AML-193 (cell line): ENCODE measurements around the gene AUH.
"Not testable (repeated sequence)": the region's sequence is repeated elsewhere in the genome, so short reads cannot be mapped to it uniquely, and the experiment has no call there.

Source experiments
- DNase-seq, 2 experiments: peaks; one replicate each; lab custom pipeline; 2025; lab: John Stamatoyannopoulos, UW

Gene AUH

DNA sequence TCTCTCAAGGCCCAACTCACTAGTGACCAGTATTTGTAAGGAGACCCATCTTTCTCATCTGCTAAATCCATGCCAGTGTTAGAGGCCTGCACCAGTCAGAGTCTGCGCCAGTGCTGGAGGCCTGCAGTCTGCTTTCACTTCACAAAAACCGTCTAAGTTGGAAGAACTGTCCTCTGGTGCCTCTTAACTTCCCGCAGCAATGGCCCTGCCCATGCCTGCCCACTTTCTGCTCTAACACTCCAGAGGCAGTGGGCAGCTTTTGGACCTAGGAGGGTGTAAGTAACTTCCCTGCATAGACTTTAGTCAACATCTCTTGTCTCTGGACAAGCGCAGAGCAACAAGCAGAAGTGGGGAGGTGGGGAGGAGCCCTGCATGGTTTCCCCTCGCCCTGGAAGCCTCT, 152.9 kb downstream of the AUH start:
- DNase-seq, result no peak

DNA sequence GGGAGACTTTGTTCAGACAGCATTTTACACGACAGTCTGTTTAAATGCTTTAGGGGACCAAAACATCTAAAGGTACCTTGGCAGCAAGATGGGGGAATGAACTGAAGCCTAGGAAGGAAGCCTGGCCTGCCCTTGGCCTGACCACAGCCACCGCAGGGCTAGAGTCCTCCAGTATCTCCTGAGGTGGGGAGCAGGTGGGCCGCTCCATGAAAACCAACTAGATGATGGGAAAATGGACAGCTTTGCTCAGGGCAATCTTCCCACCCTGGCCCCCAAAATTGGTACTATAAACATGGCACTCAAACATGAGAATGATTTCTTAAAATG, 153.3 kb downstream of the AUH start:
- DNase-seq, result no peak

DNA sequence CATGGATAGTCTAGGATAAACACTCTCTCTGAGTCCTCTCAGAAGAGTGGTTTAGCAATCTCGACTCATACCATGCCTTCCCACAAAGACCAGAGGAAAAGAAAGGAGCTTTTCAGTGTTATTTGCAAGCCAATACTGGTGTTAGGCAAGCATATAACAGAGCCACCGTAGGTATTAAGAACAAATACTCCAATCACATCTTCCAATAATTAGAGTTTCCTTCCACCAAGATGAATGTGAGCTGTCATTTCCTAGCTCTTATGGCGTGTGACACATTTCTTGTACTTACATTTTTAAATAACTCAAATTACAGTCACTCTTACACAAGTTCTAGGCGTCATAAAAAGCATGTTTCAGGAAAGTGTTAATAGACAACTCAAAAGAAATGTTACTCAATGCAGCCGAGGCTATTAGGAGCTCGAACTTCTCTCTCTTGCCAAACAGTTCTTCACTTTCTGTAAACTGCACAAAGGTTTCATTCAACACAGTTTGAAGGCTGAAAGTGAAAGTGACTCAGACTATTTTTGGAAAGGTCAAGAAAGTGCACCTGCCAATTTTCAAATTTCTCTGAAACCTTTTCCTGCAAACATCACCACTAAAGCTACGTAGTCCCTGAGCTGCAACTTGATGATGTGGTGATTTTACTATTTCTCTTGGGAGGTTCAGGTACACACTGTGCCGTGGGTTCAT, 153.8 kb downstream of the AUH start:
- DNase-seq, result peak; percentile 59 to 60

DNA sequence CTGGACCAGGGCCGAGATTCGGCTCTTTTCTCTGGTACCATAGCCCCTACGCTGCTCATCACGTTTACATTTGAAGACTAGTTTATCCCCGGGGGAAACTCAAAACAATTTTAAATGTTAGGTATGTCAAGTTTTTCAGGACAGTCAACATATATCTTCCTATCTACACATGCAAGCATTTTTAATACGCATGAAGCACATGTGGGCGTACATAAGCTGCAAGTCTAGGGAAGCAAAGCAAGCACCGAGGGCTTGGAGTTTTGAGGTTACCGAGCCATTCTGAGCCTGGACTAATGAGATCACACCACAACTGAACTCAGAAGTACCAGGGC, 154.4 kb downstream of the AUH start:
- DNase-seq, result no peak

DNA sequence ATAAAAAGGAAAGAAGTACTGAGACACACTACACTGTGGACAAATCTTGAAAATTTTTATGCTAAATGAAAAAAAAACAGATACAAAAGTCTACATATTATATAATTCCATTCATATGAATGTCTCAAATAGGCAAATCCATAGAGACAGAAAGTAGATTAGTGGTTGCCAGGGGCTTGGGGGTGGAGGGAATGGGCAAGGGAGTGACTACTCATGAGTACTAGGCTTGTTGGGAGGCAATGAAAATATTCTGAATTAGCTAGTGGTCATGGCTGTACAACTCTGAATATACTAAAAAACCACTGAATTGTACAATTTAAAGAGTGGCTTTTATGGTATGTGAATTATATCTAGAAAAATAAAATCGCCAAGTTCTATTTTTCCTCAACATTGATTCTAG, 154.9 kb downstream of the AUH start:
- no peak for DNase-seq

DNA sequence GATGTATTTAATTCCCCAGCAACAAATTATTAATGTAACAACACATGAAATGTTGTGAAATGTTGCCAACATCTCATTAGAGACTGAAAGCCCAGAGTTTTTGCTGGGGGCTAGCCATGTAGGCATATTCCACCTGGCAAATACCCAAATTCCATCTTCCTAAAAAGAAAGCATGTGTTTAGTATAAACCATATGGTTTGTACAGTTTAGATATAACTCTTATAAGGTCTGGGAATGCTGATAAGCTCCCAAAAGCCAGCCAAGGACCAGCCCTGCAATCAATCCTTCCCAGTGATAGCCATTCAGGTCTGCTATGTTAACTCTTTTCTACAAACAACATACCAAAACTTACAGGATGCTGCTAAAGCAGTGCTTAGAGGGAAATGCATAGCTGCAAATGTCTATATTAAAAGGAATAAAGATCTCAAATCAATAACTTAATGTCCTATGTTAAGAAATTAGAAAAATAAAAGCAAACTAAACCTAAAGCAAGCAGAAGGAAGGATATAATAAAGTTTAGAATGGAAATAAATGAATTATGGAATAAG, 158.9 kb downstream of the AUH start:
- DNase-seq, result no peak

DNA sequence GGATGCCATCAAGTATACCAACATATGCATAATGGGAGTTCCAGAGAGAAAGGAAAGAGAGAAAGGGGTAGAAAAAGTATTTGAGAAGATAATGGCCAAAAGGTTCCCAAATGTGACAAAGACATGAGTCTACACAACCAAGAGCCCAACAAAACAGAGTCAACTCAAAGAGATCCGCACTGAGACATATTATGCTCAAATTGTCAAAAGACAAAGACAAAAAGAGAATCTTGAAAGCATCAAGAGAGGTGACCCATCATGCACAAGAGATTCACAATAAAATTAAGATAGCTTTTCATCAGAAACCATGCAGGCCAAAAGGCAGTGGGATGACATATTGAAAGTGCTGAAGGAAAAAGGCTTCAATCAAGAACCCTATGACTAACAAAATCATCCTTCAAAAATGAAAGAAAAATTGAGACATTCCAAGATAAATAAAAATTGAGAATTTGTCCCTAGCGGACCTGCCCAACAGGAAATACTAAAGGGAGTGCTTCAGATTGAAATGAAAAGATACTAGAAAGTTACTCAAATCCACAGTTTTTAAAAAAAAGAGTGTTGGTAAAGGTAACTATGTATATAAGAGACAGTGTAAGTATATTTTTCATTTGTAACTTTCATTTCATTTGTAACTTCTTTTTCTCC, 160.9 kb downstream of the AUH start:
- no peak for DNase-seq

DNA sequence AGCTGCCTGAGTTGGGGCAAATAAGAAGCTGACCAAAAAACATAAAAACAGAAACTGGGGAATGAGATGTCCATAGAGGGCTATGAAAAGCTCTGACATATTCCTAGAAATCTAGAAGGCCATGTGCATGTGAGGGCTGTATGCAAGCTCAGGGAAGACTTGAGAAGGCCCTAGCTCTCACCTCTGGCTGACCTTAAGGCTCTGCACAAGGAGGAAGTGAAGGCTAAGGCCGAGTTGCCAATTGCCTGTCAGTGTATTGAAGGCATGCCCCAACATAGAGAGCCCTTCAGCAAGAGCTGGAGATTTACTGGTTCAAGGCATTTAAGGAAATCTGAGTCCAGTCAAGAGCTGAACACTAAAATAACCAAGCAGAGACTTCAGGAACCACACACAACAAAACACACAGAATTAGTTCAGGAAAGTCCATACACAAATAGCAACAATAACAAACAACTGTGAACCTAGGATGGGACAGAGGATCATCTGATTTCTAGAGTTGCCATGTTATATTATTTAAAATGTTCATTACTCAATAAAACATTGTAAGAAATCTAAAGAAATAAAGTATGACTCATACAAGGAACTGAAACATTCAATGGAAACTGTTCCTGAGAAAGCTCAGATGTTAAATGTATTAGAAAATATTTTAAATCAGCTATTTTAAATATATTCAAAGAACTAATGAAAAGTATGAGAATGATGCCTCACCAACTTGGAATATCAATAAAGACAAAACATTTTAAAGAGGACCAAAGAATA, 161.8 kb downstream of the AUH start:
- peak in 1 of 2 experiments; percentile 8 for DNase-seq

DNA sequence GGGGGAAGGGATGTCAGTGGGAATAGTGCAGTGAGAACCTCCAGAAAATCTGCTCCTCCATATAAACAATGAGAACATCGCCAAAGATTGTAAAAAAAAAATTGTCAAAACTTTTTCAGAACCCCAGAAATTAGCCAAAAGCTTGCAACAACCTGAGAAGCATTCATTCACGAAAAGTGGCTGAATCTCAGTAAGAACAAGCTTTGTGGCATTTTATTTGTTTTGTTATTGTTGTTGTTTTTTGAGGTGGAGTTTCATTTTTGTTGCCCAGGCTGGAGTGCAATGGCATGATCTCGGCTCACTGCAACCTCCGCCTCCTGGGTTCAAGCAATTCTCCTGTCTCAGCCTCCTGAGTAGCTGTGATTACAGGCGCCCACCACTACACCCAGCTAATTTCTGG, 162.8 kb downstream of the AUH start:
- DNase-seq, result not testable (repeated sequence)

DNA sequence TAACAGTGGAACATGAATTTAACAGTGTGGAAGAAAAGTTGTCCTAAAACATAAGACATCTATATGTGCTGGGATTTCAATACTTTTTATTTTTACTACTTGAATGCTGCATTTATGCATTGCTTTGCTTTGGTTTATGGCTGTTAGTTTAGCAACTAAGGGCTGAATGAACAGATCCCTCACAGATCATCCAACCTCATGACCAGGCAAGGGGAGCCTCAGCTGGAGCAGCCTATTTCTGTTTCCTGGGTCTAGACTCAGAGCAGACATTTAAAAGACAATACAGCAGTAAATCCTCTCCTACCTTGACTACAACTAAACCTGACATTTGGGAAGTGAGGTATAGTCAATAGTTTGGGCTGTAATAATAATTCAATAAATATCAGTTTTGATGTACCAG, 163.3 kb downstream of the AUH start:
- no peak for DNase-seq

DNA sequence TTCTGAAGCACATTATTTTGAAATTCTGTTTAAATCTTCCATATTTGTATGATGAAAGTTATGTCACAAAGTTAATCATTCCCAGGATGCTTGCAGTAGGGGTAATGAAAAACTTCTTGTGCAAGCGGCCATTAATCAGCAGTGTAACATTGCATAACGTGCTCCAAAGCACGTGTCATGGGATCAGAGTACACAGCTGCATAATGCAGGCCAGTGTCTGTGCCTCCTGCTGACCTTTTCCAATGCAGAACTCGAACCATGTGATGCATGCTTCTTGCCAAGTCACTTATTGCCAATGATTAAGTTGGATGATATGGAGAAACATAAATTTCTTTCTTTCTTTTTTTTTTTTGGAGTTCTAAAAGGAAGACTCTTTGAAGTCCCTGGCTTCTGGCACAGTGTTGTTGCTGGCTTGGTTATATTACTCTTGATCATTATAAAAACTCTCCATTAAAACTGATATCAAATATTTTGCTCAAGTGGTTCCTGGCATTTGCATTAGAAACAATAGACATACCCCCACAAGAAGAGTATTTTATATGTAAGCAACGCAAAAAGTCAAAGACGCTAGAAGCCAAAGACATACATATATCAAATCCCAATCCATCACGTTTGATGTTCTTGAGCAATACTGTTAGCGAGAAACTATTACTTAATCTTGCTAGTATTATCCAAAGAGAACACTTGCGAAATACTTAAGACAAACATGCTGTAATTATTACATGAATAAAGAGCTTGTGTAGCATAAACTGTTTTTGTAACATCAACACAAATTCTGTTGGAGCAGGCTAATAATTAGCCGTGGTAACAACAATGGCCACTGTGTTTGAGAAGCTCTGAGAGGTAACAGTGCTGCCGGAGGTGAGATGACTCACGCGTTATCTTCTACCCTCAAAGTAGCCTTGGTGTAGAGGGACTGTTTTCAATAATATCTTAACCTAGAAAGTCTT, 164.2 kb downstream of the AUH start:
- peak; percentile 86 to 90 for DNase-seq

DNA sequence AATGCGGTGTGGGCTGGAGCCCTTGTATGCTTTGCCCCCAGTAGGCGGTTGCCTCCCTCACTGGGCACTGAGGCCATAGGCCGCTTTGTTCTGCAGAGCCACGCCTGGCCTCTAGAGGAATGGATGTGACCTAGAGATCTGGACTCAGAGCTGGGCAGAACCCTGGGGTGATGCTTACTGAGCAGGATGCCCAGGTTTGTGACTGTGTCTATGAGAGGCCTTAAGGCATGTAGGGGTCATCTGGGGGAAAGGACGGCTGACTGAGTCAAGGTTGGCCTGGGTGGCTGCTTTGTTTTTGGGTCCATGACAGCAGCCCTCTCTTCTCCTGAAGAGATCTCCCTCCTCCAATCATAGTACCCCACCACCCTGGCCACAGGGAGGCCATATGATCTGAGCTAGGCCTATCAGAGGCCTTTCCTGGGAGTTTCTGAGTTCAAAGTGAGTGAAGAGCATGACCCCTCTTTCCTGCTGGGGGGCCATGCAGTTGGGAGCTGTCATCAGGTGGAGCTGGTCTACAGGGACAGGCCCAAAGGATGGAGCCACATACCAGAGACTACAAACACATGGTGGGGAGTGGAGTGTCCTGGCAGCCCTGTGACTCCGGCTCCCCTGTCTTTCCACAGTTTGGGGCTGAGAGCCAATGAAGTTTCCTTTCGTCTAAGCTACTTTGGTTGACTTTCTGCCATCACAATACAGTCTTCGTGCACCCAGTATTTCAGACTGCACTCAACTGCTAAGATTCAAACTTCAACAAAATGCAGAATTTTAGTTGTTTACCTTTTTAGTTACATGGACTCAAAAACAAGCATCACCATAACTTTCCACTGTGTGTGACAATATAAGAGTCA, 165.4 kb downstream of the AUH start:
- DNase-seq, result no peak

DNA sequence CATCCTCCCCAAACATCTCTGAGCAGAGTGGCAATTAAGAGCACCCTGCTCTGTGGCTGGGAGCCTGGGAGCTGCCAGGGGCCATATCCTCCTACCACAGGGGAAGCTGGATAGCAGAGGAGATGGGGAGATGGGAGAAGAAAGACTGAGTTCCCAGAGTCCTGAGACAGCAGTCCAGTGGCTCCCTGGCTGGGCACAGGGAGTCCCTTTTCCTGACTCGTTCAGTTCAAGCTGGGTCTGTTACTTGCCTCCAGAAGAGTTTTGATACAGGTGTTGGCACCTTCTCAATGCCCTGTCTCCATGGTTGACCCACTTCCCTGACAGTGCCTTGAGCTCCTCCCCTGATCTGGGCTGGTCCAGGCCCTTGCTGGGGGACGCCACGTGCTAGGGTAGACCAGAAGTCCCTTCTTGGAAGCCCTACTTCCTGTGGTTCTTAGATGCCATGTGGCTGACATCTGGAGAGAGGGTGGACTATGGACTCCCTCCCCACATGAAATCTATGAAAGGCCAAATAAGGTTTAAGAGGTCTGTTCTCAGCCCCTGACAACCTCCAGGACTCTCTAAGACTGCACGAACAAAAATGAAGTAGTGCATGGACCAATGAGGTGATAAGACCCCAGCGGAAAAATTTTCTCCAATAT, 166.2 kb downstream of the AUH start:
- DNase-seq, result no peak

DNA sequence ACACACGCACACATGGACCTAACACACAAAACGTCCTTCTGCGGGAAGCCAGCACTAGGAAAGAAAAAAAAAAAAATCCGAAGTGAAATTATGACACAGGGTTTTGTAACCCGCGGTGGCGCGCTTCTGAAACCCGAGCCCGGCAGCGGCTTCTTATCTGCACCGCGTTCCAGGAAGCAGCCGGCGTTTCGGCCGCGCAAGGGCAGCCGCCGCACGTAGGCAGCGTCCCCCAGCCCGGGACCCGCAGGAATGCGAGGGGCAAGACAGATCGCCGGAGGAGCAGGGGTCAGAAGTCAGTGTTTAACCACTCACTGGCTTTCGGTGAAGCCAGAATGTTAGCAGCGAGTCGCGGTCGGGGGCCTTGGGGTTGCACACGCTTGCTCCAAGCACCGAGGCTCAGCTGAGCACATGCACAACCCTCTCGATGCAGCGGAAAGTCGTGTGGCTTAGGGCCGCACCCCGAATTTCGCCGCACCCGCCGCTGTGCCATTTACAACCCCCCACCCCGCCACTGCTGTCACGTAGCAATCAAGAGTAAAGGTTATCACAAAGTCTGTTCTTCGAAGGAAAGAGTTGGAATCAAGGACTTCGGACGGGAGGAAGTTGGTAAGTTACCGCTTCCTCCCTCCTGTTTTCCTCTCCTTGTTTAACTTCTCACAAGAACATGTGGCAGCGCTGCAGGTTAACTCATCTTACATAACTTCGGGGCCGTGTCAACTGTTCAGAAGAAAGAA, 167.9 kb downstream of the AUH start:
- peak; percentile 82 to 85 for DNase-seq

DNA sequence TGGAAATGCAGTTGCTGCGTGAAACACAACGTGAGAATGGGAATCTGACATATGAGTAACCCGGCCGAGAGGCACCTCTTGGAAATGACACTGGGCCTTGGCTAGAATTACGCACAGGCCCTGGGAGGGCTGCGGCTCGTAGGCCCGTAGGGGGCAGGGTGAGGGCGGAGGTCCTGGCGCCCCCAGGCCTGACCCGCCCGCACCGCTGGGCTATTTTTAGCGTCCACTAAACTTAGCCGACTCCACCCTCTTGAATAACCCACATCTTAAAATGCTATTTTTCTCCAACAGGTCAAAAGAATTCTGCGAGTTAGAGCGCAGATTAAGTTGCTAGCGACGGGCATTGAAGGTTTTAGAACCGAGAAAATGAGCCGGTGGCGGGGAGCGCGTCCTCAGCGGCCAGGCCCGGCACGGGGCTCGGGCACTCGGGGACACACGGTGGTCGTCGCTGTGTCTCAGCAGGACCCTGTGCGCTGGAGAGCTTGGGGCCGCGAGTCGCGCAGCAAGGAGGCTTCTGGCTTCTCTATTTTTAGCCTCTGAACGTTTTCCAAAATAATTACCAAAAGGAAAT, 168.5 kb downstream of the AUH start:
- peak; percentile 62 to 67 for DNase-seq

DNA sequence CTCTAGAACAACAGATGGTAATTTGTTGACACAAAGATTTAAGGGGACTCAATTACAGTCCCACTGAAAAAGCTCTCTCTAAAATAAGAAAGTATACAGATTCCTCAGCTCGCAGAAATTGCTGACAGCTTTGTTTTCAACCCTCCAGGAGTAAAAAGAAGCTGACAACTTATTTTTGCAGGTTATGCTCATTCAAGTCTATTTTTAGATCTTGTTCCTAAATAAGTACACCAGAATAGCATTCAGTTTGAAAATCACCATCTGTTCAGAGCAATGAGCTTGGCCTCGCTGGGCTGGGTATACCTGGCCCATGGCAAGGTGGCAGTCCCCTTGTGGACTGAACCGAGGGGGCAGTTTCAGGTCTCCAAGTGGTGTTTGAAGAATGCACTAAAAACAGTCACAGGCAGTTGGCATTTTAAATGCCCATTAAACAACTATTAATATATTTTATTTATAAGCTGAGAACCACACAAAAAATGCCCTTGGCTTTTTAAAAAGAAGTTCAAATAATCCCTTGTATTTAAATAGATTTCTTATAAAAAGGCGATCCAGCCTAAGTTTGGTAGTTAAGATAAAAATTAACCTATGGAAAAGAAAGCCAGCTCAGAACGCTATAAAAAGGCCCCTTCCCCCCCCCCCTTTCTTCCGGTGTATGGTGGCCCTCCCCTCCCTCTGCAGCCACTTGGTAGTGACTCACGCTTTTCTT, 169.2 kb downstream of the AUH start:
- no peak for DNase-seq

DNA sequence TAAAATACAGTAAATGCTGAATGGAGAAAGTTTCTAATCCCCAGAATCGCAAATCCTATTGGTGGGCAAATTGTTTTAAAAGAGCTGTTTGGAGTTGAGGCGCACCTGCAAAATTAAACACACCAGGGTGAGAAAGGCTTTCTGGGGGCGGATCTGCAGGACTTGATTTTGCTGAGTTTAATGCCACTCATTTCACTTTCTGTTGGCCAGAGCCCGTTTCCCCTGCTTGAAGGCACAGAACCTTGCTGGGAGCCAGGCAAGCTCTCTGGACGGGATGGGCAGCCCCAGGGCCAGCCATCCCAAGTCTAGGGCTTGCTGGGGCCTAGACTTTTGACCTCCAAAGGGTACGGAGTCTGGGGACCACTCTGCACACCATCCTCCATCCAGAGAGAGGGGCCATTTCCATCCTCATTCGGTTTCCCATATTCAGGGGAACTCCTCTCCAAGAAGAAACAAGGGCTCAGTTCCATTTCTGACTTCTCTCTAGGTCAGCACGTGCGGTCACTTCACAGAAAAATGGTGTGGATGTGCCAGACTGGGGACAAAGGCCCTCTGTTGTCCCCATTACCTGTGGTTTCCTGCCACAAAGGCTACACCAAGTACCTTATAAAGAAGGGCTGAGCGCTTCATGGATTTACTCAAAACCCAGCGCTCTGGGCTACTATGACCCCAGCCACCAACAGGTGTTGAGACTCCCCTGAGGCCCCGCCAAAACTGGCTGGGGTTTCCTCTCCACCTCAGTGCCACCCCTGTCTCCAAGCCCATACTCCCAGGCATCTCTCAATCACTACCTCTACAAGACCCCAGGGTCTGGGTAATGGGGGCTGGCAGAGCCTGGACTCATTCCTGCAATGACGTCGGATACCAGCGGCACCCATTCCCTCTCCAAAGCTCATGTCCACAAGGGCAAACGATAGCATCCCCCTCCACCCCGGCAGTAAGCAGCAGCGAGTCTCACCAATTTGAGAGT, 170.0 kb downstream of the AUH start:
- no peak for DNase-seq

DNA sequence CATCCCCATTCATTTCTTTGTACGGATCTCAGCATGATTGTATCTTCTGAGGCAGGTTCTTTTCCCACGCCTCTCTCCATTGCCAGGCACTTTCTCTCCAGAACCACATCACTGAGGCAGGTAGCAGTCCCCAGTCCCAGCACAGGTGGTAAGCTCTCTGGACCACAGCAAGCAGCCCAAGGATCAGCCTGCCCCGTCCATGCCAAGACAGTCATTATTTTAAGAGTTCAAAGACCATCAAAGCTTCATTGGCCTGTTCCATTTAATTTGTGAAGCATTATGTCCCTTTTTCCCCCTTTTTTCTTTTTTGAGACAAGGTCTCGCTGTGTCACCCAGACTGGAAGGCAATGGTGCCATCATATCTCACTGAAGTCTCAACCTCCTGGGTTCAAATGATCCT, 171.7 kb downstream of the AUH start:
- no peak for DNase-seq
